Stimulated activated CD4-positive, alpha-beta T cell treated with anti-CD3 and anti-CD28 coated beads, Interleukin-12 subunit alpha, Interleukin-12 subunit beta, amount 100 ng/mL, for 24 hours (primary cell): ENCODE results near the gene INPP4B.

Experiments used
- DNase-seq, 2 experiments: peaks; one replicate each; pipeline ENCODE4 v3.0.0-alpha.2; 2020; ENCODE audit warnings: low read depth in 2 of 2

Gene INPP4B

GRCh38 chr4:142144813-142145212, 701.3 kb downstream of the INPP4B start:
- no peak for DNase-seq

DNA sequence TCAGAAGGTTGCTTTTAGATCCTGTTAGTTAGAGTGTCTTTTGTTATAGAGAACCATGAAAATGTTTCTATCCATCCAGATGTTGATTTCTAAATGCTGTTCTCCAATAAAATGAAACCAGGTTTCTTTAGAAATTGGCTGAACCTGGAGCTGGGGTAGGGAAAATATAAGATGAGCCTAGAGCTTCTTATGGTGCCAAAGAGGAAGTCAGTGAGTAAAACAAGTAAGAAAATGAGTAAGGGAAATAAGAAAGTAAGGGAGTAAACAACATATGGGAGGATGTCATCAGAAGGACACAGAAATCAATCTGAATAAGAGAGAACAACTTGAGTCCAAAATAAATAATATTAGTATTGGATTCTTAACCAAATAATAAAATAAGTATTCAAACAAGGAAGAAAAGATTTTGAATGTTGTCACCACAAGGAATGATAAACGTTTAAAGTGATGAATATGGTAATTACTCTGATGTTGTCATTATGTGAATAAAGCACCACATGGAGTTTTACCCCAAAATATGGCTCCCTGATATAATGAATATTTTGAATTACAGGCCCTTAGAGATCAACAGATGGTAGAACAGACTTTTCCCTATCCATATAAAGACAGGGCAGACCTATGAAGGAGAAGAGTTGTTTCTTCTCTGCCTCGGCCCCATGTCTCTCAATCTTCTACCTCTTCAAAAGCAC, 703.6 kb downstream of the INPP4B start:
- no peak for DNase-seq

DNA sequence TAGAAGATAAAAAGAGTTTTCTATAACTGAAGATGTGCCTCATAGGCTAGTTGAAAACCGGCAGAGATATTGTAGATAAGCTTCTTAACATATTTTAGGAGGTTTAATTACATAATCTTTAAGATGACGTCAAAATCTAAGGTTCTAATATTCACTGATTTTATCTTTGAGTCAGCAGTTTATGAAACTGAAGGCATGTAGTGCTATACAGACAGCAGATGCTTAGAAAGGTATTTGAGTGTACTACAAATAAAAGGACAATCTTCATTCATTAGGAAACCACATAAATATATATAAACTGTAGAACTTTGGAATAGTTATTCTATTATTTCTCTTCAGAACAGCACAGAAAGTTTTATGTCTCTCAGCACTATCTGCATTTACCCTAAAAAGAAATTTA, 704.9 kb downstream of the INPP4B start:
- DNase-seq, result no peak

DNA sequence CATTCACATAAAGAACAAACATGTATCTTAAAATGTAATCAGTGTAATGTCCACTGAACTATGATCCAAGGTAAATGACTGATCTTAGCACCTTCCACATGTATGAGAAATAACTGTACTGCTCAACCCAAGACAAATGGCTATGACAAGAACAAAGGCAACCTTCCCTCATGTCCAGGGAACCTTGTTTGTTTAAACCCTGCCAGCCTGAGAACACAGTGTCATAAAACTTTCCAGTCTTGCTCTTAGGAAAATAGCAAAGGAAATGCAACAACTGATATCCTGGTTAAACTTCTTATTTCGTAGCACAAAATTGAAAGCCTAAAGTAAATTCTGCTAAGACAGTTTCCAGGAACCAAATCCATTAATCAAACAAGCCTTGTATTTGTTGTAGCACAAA, 715.4 kb downstream of the INPP4B start:
- no peak for DNase-seq

DNA sequence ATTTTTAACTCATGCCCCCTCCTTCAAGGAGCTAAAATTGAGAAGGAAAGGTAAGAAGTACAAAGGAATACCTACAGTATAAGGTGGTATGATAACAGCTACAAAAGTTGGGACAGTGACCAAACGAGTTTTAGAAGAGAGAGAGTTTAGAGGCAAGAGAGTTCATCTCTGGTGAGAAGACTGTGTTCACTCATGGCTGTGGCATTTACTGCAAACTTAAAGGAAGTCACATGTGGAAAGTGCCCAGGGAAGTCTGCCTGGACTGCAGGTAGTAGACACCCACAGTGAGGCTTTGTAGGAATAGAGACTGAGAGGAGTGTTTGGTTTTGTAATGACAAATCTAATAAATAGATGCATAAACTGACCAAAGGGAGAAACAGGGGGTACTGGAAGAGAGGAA, 716.2 kb downstream of the INPP4B start:
- DNase-seq, result no peak

DNA sequence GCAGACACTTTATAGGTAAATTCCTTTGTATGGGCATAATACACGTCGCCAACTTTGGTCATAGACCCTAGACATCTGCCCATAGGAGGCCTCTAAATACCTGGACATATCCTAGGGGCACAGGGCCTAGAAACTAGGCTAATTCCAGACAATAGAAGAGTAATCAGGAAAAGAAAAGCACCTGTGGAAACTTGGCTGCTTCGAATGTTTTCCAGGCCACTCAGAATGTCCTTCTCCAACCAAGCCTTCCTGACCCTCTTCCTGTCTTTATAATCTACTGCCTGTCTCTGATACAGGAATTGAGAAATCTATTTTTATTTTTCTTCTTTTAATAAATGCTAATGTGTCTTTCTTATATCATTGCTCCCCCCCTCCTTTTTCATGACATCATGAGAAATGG, 716.6 kb downstream of the INPP4B start:
- DNase-seq, result no peak

- no peak for DNase-seq
Observed at GRCh38 chr4:142128529-142128928, 717.6 kb downstream of the INPP4B start.

GRCh38 chr4:142126890-142127497, 719.1 kb downstream of the INPP4B start:
- DNase-seq, result peak; percentile 12 to 24

DNA sequence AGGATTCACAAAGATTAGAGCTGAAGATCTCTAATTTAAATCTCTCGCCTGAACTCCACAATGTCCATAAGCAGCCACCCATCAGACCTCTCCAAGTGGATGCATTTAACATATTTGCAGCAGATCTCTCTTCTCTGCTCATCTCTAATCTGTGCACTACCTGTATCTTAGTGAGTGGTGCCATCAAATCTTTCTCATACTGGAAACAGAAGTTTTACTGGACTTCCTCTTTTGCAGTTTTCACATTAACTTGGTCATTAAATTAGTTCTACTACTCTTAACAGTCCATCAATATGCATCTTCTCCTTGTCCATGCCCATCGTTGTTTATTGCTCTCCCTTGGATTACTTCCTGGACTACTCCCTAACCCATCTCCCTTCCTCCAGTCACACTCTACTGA, 721.2 kb downstream of the INPP4B start:
- DNase-seq, result no peak

- no peak for DNase-seq
Observed at GRCh38 chr4:142121448-142122350, 724.4 kb downstream of the INPP4B start.

GRCh38 chr4:142120921-142121320, 725.2 kb downstream of the INPP4B start:
- no peak for DNase-seq

DNA sequence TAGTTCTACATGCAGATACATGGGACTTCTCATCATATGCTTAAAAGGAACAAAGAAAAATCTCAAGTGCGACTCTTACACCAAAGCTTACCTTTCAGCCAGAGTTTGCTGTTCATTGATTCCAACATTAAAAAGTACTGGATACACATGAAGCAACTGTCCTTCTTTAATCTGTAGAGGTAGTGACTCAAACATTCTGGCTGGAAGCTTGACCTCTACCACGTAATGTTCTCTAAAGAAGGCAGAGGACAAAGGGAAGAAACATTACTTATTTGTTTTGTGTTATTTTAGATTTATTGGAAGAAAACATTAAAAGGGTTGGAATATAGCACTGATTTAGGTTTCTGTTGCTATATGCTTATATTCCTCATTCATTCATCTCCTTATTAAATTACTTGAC, 733.6 kb downstream of the INPP4B start:
- DNase-seq, result no peak

DNA sequence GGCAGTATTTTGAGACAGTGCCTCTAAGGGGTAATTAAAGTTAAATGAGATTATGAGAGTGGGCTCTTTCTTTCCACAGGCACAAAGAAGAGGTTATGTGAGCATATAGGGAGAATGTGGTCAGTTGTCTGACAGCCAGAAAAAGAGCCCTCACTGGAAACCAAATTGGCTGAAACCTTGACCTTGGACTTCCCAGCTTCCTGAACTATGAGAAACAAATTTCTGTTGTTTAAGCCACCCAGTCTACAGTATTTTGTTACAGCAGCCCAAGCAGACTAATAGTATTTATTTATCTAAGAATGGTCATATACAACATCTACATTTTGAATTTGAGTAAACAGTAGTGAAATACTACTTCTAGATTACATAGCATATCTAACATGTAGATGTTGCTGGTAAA, 736.0 kb downstream of the INPP4B start:
- no peak for DNase-seq

GRCh38 chr4:142104041-142104440, 742.1 kb downstream of the INPP4B start:
- DNase-seq, result no peak

GRCh38 chr4:142101401-142101800, 744.7 kb downstream of the INPP4B start:
- no peak for DNase-seq

- DNase-seq, result no peak
Observed at GRCh38 chr4:142100941-142101340, 745.2 kb downstream of the INPP4B start.

DNA sequence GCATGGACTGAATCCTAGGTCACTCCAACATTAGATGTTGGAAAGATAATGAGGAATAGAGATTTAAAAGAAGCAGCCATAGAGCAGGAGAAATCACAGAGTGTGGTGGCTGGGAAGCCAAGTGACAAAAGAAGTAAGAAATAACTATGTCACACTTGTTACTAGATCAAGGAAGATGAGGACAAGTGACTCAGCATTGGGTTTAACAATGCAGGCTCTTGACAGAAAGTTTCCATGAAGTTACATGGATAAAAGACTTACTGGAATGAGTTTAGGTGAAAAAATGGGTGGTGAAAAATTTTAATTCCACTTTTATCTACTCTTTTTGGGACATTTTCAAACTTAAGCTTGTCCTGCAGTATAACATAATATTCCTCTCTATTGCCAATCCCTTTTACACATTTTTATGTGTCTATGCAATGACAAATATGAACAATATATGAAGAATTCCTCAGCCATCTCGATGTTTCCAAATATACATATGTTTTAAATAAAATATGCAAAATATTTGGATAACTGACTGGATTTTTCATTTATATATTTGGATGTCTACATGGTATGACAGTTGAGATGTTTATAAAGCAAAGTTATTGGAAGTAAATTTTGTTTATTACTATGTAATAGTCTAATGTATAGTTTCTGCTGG, 747.1 kb downstream of the INPP4B start:
- DNase-seq, result no peak

DNA sequence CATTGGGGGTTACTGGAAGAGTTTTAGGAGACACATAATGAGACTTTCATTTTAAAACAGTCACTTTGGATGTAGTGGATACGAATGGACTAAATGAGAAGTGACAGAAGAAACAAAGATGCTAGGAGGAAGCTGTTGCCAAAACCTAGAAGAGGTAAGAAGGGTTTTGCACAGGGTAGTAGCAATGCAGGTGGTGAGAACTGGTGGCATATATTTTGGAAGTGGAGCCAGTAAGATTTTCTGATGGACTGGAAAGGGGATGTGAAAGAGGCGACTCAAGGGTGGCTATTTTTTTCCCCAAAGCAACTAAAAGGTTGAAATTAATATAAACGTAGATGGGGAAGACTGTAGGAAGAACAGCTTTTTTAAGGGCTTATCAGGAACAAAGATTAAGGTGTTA, 747.7 kb downstream of the INPP4B start:
- DNase-seq, result no peak

- DNase-seq, result no peak
Observed at GRCh38 chr4:142097015-142097414, 749.1 kb downstream of the INPP4B start.

DNA sequence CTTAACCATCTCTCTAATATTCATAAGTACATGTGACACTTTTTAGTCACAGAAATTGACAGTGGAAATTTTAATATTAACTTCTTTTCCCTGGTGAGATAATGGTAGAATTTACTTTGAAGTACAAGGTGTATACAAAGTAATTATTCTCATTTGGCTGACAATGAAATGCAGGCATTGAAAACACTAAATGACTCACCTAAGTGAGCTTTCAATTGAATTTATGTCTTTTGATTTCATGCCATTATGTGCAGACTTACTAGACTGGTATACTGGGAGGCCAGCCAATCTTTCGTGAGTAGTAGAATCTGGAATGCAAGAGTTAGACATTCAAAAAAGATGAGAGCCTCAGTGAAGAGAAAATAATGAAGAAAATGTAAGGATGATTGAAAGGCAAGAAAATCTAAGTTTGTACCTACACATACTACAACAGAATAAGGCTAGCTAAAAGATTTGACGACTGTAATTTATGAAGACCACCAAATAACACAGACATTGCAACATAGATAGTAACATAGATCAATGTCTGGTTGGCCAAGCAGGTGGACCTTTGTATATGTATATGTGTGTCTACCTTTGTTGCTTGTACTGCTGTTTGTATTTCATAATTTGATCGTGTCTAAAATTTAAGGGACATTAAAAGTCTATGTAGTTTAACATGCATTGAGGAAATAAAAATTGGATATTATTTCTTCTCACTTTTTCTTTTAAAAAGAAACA, 750.1 kb downstream of the INPP4B start:
- no peak for DNase-seq

DNA sequence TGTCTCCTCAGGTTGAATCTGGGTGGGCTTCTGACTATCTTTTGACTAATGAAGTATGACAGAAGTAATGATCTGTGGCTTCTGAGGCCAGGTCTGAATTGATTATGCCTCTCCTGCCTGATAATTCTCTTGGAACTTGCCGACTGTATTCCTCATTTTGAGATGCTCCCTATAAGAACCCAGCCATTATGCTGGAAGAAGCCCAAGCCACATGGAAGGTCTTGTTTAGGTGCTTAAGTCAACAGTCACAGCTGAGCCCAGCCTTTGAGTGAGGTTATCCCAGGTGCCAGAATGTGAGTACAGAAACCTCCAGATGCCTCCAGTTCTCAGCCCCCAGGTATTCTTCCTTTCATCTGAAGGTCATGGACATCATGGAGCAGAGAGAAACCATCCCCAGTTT, 753.2 kb downstream of the INPP4B start:
- DNase-seq, result no peak
